Progenitor cell of endocrine pancreas (in vitro differentiated cells): ENCODE data around the gene DPEP3. TPM values are rescaled to one million over a fixed set of nuclear protein-coding genes. Genes with fewer than 3 reads are reported as not detected.
A peak's percentile ranks its signal among the peaks of the same experiment; 100 is the strongest.

Experiments
- DNase-seq: peaks from one replicate; pipeline ENCODE4 v3.0.0; 2021; ENCODE audit warnings: low spot score; ENCODE audit not compliant: unreplicated experiment
- H3K27ac Mint-ChIP-seq: 2 replicates; pipeline ENCODE4 v1.8.0; 2021; ENCODE audit warnings: mild to moderate bottlenecking, moderate library complexity, mixed read lengths
- H3K27me3 Mint-ChIP-seq: 2 replicates; pipeline ENCODE4 v1.8.0; 2021; ENCODE audit warnings: mixed read lengths
- H3K36me3 Mint-ChIP-seq: 2 replicates; pipeline ENCODE4 v1.8.0; 2022; ENCODE audit warnings: mixed read lengths; ENCODE audit not compliant: insufficient read depth
- H3K4me1 Mint-ChIP-seq: 2 replicates; pipeline ENCODE4 v1.8.0; 2021; ENCODE audit warnings: low read depth, mixed read lengths
- H3K4me3 Mint-ChIP-seq: 2 replicates; pipeline ENCODE4 v1.8.0; 2021; ENCODE audit warnings: low read depth, mild to moderate bottlenecking, moderate library complexity, mixed read lengths
- H3K9me3 Mint-ChIP-seq: 2 replicates; pipeline ENCODE4 v1.8.0; 2021; ENCODE audit warnings: low read depth, mixed read lengths
- total RNA-seq: library from RNA; stranded (reverse); gene quantifications from 2 replicates; pipeline ENCODE4 v1.2.1, GENCODE V29; 2021
- TF ChIP-seq, protein P1 (sequence below): fragments of 200-600 bp; sonication (generic); IDR thresholded peaks from one replicate; pipeline ENCODE4 v1.5.0; 2021; ENCODE audit warnings: antibody characterized with exemption, mild to moderate bottlenecking; ENCODE audit not compliant: unreplicated experiment

DPEP3 gene
- total RNA-seq, 1 donor from 2014 or later: not detected

GRCh38 chr16:67946966-67947558, 33.2 kb downstream of the DPEP3 start:
- Mint-ChIP-seq H3K27me3 (no peaks in the 10 kb centered on the region), H3K27ac (no peak overlapping the region), H3K4me3 (no peak overlapping the region), H3K9me3 (no peaks in the 10 kb centered on the region), H3K36me3 (peaks cover 8% of the 10 kb centered on the region), H3K4me1 (peaks cover 6% of the 10 kb centered on the region)
- DNase-seq: no peak
- TF ChIP-seq, protein P1, sequence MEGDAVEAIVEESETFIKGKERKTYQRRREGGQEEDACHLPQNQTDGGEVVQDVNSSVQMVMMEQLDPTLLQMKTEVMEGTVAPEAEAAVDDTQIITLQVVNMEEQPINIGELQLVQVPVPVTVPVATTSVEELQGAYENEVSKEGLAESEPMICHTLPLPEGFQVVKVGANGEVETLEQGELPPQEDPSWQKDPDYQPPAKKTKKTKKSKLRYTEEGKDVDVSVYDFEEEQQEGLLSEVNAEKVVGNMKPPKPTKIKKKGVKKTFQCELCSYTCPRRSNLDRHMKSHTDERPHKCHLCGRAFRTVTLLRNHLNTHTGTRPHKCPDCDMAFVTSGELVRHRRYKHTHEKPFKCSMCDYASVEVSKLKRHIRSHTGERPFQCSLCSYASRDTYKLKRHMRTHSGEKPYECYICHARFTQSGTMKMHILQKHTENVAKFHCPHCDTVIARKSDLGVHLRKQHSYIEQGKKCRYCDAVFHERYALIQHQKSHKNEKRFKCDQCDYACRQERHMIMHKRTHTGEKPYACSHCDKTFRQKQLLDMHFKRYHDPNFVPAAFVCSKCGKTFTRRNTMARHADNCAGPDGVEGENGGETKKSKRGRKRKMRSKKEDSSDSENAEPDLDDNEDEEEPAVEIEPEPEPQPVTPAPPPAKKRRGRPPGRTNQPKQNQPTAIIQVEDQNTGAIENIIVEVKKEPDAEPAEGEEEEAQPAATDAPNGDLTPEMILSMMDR: no peak

- no peak for DNase-seq
- TF ChIP-seq, protein P1: no peak
- H3K27ac Mint-ChIP-seq: no peak overlapping the region
- H3K9me3 Mint-ChIP-seq: no peaks in the 10 kb centered on the region
- H3K4me3 Mint-ChIP-seq: no peak overlapping the region
- peaks cover 4% of the 10 kb centered on the region for H3K36me3 Mint-ChIP-seq
- H3K4me1 Mint-ChIP-seq: peaks cover 6% of the 10 kb centered on the region
- no peaks in the 10 kb centered on the region for H3K27me3 Mint-ChIP-seq
Observed at GRCh38 chr16:67946128-67946569, 34.1 kb downstream of the DPEP3 start.

GRCh38 chr16:67945392-67945933, 34.8 kb downstream of the DPEP3 start:
- Mint-ChIP-seq H3K36me3 (peaks cover 4% of the 10 kb centered on the region), H3K27me3 (no peaks in the 10 kb centered on the region), H3K27ac (peak overlapping the region; percentile 59), H3K9me3 (no peaks in the 10 kb centered on the region), H3K4me1 (peaks cover 6% of the 10 kb centered on the region), H3K4me3 (no peak overlapping the region)
- TF ChIP-seq, protein P1: no peak
- DNase-seq: no peak

- Mint-ChIP-seq H3K4me1 (peaks cover 6% of the 10 kb centered on the region), H3K9me3 (no peaks in the 10 kb centered on the region), H3K27ac (no peak overlapping the region), H3K4me3 (no peak overlapping the region), H3K36me3 (peaks cover 4% of the 10 kb centered on the region), H3K27me3 (no peaks in the 10 kb centered on the region)
- TF ChIP-seq, protein P1: no peak
- no peak for DNase-seq
Observed at GRCh38 chr16:67944690-67945391, 35.5 kb downstream of the DPEP3 start.

DNA sequence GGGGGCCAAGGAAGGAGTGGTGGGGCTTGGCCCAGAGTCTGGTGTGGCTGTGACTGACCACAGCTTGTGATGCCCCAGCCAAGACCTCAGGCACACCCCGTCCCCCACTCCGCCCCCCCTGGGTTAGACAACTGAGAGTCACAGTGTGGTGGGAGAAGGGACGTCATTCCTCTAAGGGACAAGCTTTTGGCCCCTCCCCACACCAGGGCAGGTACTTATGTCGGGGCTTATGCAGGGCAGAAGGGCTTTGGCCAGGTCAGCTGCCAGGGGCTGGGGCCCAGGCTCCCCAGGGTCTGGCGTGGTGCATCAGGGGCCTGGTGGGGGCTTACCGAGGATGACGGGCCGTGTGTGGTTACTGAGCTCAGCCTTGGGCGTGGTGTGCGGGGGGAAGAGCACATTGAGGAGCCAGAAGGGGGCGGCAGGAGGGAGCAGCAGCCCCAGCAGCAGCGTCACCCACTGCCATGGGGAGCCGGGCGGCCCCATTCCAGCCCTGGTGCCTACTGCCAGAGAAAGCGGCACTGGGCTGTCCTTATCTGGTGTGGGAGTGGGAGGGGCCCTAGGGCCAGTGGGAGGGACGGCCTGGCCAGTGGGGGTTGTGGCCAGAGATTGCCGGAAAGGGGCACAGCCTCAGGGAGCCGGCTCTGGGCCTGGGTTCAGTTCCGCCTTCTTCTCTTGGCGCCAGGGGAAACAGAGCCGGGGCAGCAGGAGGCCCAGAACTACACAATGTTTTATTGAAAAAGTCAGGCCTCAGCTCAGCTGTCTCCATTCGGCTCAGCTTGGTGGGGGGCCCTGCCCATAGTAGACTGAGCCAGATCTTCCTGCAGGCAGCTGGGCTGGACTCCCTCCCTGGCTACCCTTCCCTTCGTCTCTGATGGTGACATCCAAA, 36.4 kb downstream of the DPEP3 start, which contains the start of gene LCAT:
TSS of gene LCAT (minus strand) at position 502 of the 886 bp plus-strand sequence. CDS start at position 483, 19 bp downstream.
- Mint-ChIP-seq H3K36me3 (peaks cover 4% of the 10 kb centered on the region), H3K27me3 (no peaks in the 10 kb centered on the region), H3K4me1 (peaks cover 6% of the 10 kb centered on the region), H3K9me3 (no peaks in the 10 kb centered on the region), H3K4me3 (no peak within 1 kb of the TSS), H3K27ac (no peak within 1 kb of the TSS)
- DNase-seq: no peak
- TF ChIP-seq, protein P1: no peak
